Naive B cell (primary cell): ENCODE results near the gene PLPP1. TPM values are rescaled to one million over a fixed set of nuclear protein-coding genes. Genes with fewer than 3 reads are reported as not detected.

Experiments
- ATAC-seq, 2 donors: fragments of 150-1000 bp; cut with Tn5 transposase; 2 replicates each; pipeline ENCODE4 v1.10.0; 2021; ENCODE audit warnings: low read depth in 2 of 2, mild to moderate bottlenecking in 2 of 2, moderate library complexity in 2 of 2
- DNase-seq: peaks from one replicate; pipeline ENCODE4 v3.0.0; 2022
- H3K27ac Mint-ChIP-seq, 6 donors: one replicate each; pipeline ENCODE4 v1.8.0; 2020 to 2022; ENCODE audit warnings: mild to moderate bottlenecking in 6 of 6, mixed read lengths in 6 of 6, moderate library complexity in 5 of 6, inconsistent platforms in 2 of 6
- H3K27me3 Mint-ChIP-seq, 3 donors: one replicate each; pipeline ENCODE4 v1.8.0; 2021 to 2022; ENCODE audit warnings: mixed read lengths in 3 of 3, mild to moderate bottlenecking in 1 of 3
- H3K36me3 Mint-ChIP-seq, 2 donors: one replicate each; pipeline ENCODE4 v1.8.0; 2020 to 2022; ENCODE audit warnings: mixed read lengths in 2 of 2, inconsistent platforms in 1 of 2, mild to moderate bottlenecking in 1 of 2
- H3K4me1 Mint-ChIP-seq, 3 donors: one replicate each; pipeline ENCODE4 v1.8.0; 2020 to 2022; ENCODE audit warnings: mixed read lengths in 3 of 3, inconsistent platforms in 1 of 3, mild to moderate bottlenecking in 1 of 3, moderate library complexity in 1 of 3
- H3K4me3 Mint-ChIP-seq, 8 donors: one replicate each; pipeline ENCODE4 v1.8.0; 2020 to 2022; ENCODE audit warnings: mild to moderate bottlenecking in 8 of 8, mixed read lengths in 8 of 8, moderate library complexity in 8 of 8, inconsistent platforms in 2 of 8
- H3K9me3 Mint-ChIP-seq, 7 donors: one replicate each; pipeline ENCODE4 v1.8.0; 2020 to 2022; ENCODE audit warnings: mixed read lengths in 7 of 7, mild to moderate bottlenecking in 5 of 7, inconsistent platforms in 2 of 7, moderate library complexity in 1 of 7
- polyA plus RNA-seq, 6 donors: library from polyadenylated mRNA; unstranded; fragments of 300-500 nt; fragmentation: Illumina TruSeq; gene quantifications; one replicate each; pipeline ENCODE4 v1.2.3, GENCODE V29; 2021; ENCODE audit warnings: low read depth in 6 of 6

PLPP1 gene
- polyA plus RNA-seq, 6 donors from 2014 or later: 4.6 to 10.4 (median 7.2) TPM

- Mint-ChIP-seq H3K27ac (no peak overlapping the region), H3K27me3 (no peaks in the 10 kb centered on the region), H3K4me1 (peaks cover 6 to 14% (median 8%) of the 10 kb centered on the region in 3 donors), H3K9me3 (no peaks in the 10 kb centered on the region), H3K4me3 (no peak overlapping the region), H3K36me3 (no peaks in the 10 kb centered on the region)
- ATAC-seq (no peak), DNase-seq (no peak)
Observed at GRCh38 chr5:55480781-55481180, 54.0 kb downstream of the PLPP1 start.

DNA sequence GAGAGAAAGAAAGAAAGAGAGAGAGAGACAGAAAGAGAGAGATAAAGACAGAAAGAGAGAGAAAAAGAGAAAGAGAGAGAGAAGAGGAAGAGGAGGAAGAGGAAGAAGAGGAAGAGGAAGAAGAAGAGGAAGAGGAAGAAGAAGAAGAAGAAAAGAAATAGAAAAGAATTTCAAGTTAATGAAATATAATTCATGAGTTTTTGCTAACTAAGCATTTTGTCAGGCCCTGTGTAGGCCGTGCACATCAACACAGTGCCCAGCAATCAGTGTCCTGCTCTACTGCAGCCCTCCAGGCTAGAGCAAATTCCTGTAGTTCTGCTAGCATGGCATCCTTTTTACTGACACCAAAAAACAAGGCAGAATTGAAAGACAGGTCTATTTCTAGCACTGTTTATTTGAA is 62.1 kb downstream of the PLPP1 start:
- Mint-ChIP-seq H3K27ac (no peak overlapping the region), H3K27me3 (no peaks in the 10 kb centered on the region), H3K9me3 (no peaks in the 10 kb centered on the region), H3K36me3 (no peaks in the 10 kb centered on the region), H3K4me3 (peak overlapping the region in 1 of 8 donors; percentile 61), H3K4me1 (peaks cover 5 to 11% (median 6%) of the 10 kb centered on the region in 3 donors)
- no peak for DNase-seq
- ATAC-seq: no peak

- H3K36me3 Mint-ChIP-seq: no peaks in the 10 kb centered on the region
- H3K4me3 Mint-ChIP-seq: no peak overlapping the region
- H3K9me3 Mint-ChIP-seq: no peaks in the 10 kb centered on the region
- no peak for DNase-seq
- no peak overlapping the region for H3K27ac Mint-ChIP-seq
- no peak for ATAC-seq
- peaks cover under 1 to 2% (median 1%) of the 10 kb centered on the region in 3 donors for H3K4me1 Mint-ChIP-seq
- no peaks in the 10 kb centered on the region for H3K27me3 Mint-ChIP-seq
Observed at GRCh38 chr5:55471468-55471867, 63.3 kb downstream of the PLPP1 start.

GRCh38 chr5:55470282-55470681 is 64.5 kb downstream of the PLPP1 start:
- no peaks in the 10 kb centered on the region for H3K9me3 Mint-ChIP-seq
- no peak overlapping the region for H3K27ac Mint-ChIP-seq
- no peaks in the 10 kb centered on the region for H3K4me1 Mint-ChIP-seq
- ATAC-seq (no peak), DNase-seq (no peak)
- H3K36me3 Mint-ChIP-seq: peaks cover 8% of the 10 kb centered on the region in 2 donors
- no peaks in the 10 kb centered on the region for H3K27me3 Mint-ChIP-seq
- no peak overlapping the region for H3K4me3 Mint-ChIP-seq

GRCh38 chr5:55469839-55470238 is 64.9 kb downstream of the PLPP1 start:
- Mint-ChIP-seq H3K4me1 (no peaks in the 10 kb centered on the region), H3K36me3 (peaks cover 8% of the 10 kb centered on the region in 2 donors), H3K9me3 (no peaks in the 10 kb centered on the region), H3K4me3 (no peak overlapping the region), H3K27ac (no peak overlapping the region), H3K27me3 (no peaks in the 10 kb centered on the region)
- DNase-seq (no peak), ATAC-seq (no peak)

DNA sequence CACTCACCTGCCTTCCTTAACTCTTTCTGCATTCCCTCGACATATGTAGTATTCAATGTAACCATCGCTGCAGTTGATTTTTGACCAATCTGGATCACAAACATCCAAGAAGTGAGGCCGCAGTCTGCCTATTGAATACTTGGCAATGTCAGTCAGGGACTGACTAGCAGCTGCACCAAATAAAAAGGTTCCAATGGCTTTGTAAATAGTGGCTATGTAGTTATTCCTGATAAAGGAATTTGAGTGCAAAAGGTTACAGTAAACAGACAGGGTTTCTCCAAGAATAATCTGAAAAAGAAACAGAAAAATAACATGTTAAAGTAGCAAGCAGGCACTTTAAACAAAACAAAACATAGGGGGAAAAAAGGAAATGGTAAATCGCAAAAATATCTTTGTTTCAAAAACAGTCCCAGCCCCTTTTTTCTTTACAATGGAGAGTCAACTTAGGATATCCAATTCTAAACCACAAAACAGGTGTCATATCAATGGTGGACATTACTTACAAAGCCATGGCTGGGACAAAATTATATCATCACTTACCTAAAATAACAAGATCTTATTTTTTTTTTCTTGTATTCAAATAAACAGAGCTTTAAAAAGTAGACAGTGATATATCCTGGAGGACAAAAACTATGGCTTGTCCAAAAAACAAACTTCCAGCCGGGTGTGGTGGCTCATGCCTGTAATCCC is 66.8 kb downstream of the PLPP1 start:
- no peaks in the 10 kb centered on the region for H3K27me3 Mint-ChIP-seq
- H3K9me3 Mint-ChIP-seq: no peaks in the 10 kb centered on the region
- no peak for DNase-seq
- H3K4me3 Mint-ChIP-seq: no peak overlapping the region
- H3K27ac Mint-ChIP-seq: peak overlapping the region in 1 of 6 donors; percentile 4
- H3K36me3 Mint-ChIP-seq: peaks cover 8 to 14% of the 10 kb centered on the region in 2 donors
- H3K4me1 Mint-ChIP-seq: no peaks in the 10 kb centered on the region
- ATAC-seq: no peak

- Mint-ChIP-seq H3K4me1 (peaks cover 0 to 7% (median 0%) of the 10 kb centered on the region in 3 donors), H3K36me3 (peaks cover 8 to 14% of the 10 kb centered on the region in 2 donors), H3K27me3 (no peaks in the 10 kb centered on the region), H3K9me3 (no peaks in the 10 kb centered on the region), H3K4me3 (no peak overlapping the region), H3K27ac (peak overlapping the region in 1 of 6 donors; percentile 30)
- DNase-seq (no peak), ATAC-seq (no peak)
Observed at GRCh38 chr5:55463613-55464012, 71.2 kb downstream of the PLPP1 start.

- no peak overlapping the region for H3K4me3 Mint-ChIP-seq
- ATAC-seq (no peak), DNase-seq (no peak)
- H3K4me1 Mint-ChIP-seq: peaks cover 0 to 7% (median 0%) of the 10 kb centered on the region in 3 donors
- peaks cover 0 to 4% of the 10 kb centered on the region in 2 donors for H3K36me3 Mint-ChIP-seq
- H3K9me3 Mint-ChIP-seq: no peaks in the 10 kb centered on the region
- no peaks in the 10 kb centered on the region for H3K27me3 Mint-ChIP-seq
- no peak overlapping the region for H3K27ac Mint-ChIP-seq
Observed at GRCh38 chr5:55459572-55459971, 75.2 kb downstream of the PLPP1 start.

DNA sequence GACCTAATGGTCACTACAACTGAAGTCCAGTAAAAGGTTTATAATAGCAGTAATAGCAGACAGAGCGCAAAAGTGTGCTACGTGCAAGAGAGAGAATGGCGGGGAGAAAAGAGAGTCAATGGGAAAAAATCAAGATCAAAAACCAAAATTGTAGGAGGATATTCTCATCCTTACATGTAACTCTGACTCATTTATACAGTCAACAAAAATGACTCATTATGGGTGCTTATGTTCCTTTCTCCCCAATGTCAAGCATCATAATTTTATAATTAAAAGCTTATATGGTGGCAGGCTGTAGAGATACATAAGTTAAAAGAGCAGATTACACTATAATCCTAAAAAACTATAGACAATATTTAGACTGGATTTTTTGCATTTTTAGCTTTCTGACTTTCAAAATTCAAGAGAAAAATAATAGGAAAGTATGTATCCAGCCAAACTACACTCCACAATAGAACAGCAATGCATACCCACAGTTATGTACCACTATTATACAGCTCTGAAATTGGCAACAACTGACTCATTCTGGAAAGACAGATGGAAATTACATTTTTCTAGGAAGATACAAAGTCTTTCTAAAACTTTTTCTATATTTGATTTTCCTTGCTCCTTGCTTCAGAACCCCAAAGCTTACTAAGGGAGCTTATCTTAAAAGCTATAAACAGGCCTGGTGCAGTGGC is 78.4 kb downstream of the PLPP1 start:
- no peaks in the 10 kb centered on the region for H3K9me3 Mint-ChIP-seq
- peaks cover under 1 to 3% (median 2%) of the 10 kb centered on the region in 3 donors for H3K4me1 Mint-ChIP-seq
- H3K4me3 Mint-ChIP-seq: no peak overlapping the region
- no peaks in the 10 kb centered on the region for H3K27me3 Mint-ChIP-seq
- no peak for DNase-seq
- ATAC-seq: no peak
- no peak overlapping the region for H3K27ac Mint-ChIP-seq
- H3K36me3 Mint-ChIP-seq: peaks cover 0 to 9% of the 10 kb centered on the region in 2 donors

DNA sequence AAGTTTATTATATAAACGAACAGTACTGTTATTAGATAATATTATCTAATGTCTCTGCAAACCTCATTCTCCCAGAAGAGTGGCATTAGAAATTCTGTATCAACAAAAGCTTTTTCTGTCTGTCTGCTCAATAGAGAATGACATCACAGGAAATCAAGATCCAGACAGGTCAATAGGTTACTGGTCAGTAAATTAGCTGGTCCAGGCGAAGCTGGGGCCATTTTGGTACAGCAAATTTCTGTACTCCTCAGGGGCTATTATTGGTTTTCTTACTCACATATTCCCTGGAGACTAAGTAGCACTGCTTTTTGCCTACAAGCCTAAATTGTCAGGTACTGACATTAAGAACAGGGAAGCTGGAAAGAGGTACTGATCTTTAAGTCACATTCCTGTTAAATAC is 80.5 kb downstream of the PLPP1 start:
- Mint-ChIP-seq H3K27me3 (no peaks in the 10 kb centered on the region), H3K4me1 (peaks cover 0 to 3% (median 2%) of the 10 kb centered on the region in 3 donors), H3K36me3 (peaks cover 0 to 16% of the 10 kb centered on the region in 2 donors), H3K4me3 (no peak overlapping the region), H3K9me3 (no peaks in the 10 kb centered on the region), H3K27ac (no peak overlapping the region)
- DNase-seq (no peak), ATAC-seq (no peak)

DNA sequence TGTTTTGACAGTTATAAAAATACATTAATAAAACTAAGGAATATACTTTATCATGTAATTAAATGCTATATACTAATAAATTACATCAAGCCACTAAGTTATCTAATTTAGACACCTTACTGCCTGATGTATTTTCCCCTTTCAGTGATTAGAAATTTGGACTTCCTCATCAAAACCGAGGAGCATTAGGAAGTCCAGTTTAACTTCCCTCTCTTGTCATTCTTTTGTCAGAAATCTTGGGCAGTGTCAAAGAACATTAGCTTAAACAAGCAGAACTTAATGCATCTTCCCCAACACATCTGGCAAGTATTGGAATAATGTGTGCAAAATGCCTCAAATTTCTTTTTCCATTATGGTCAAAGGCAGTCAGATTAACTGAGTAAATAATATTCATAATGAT is 81.6 kb downstream of the PLPP1 start:
- H3K4me1 Mint-ChIP-seq: peaks cover 0 to 3% (median 2%) of the 10 kb centered on the region in 3 donors
- no peak overlapping the region for H3K4me3 Mint-ChIP-seq
- peaks cover 0 to 16% of the 10 kb centered on the region in 2 donors for H3K36me3 Mint-ChIP-seq
- no peak for DNase-seq
- H3K27me3 Mint-ChIP-seq: no peaks in the 10 kb centered on the region
- no peak for ATAC-seq
- no peaks in the 10 kb centered on the region for H3K9me3 Mint-ChIP-seq
- H3K27ac Mint-ChIP-seq: no peak overlapping the region

DNA sequence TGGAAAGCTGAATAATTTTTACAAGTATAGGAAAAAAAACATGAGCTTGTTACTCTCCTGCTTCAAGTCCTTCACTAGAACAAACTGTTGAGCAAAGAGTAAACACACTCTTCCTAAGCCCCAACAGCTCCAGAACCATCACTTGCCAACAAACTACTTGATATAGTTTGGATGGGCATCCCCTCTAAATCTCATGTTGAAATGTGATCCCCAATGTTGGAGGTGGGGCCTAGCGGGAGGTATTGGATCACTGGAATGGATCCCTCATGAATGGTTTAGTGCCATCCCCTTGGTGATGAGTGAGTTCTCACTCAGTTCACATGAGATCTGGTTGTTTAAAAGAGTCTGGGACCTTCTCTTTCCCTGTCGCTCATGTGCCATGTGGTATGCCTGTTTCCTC is 82.8 kb downstream of the PLPP1 start:
- Mint-ChIP-seq H3K9me3 (no peaks in the 10 kb centered on the region), H3K27ac (no peak overlapping the region), H3K27me3 (no peaks in the 10 kb centered on the region), H3K4me3 (no peak overlapping the region), H3K4me1 (peaks cover 0 to 3% (median 2%) of the 10 kb centered on the region in 3 donors), H3K36me3 (peaks cover 0 to 16% of the 10 kb centered on the region in 2 donors)
- ATAC-seq (no peak), DNase-seq (no peak)

DNA sequence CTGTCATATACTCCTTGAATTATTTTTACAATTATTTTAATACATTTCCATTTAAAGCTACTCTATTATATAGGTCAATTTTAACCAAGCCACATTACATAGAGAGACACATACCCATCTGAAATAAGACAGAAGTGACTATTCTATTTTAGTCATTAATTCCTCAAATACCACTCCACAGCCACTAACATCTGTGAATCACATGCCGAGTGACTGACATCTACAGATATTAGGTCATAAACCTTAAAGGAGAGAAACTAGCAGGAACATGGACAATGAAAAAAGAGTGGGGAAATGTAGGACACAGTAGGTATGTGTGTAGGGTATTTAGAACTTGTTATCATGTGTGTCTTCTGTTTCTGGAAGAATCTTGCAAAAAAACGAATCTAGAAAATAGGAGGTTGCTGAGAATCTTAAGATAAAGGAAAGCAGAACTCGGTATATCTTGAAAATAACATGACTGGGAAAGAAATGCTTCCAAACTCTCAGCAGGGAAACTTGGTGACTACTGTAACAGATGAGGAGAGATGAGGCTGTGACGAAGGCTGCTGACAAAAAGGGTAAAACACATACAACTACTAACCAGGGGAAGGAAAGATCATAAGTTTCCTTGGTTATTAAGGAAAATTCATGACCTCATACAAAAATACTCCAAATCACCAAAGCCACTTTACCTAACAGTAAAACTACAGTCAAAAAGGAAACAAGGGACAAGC is 84.6 kb downstream of the PLPP1 start:
- Mint-ChIP-seq H3K4me1 (peaks cover 0 to 3% (median 2%) of the 10 kb centered on the region in 3 donors), H3K36me3 (peaks cover 0 to 20% of the 10 kb centered on the region in 2 donors), H3K9me3 (no peaks in the 10 kb centered on the region), H3K27me3 (no peaks in the 10 kb centered on the region), H3K27ac (no peak overlapping the region), H3K4me3 (no peak overlapping the region)
- ATAC-seq: no peak
- DNase-seq: no peak
